ENCODE data around the gene C1orf53. TPM values are rescaled to one million over a fixed set of nuclear protein-coding genes. Genes with fewer than 3 reads are reported as not detected.
A peak's percentile ranks its signal among the peaks of the same experiment; 100 is the strongest.

The C1orf53 gene
- total RNA-seq, 4 donors from 2014 or later, result 0.83 to 10.2 (median 2.9) TPM

- WGBS, 2 donors, result 7 to 11% methylated on average over 36 to 37 of the region's 37 CpGs
- no peak overlapping the region for H3K4me3 ChIP-seq (ENCODE audit: low read depth, poor library complexity, severe bottlenecking)
- intact Hi-C loops (cut with DNase I; ENCODE audit: low total_unique reads), result loop anchor here (10.0 kb wide), 1 partner anchor 386 kb away; no protein-coding TSS in a partner anchor
- no peak for DNase-seq (ENCODE audit: low spot score in 2 of 2)
- TF ChIP-seq CTCF (IDR thresholded peaks at IDR 0.05) (no peak), POLR2A (IDR thresholded peaks at IDR 0.05) (no peak)
Measured at GRCh38 chr1:197910120-197910991, 7.9 kb downstream of the C1orf53 start.

DNA sequence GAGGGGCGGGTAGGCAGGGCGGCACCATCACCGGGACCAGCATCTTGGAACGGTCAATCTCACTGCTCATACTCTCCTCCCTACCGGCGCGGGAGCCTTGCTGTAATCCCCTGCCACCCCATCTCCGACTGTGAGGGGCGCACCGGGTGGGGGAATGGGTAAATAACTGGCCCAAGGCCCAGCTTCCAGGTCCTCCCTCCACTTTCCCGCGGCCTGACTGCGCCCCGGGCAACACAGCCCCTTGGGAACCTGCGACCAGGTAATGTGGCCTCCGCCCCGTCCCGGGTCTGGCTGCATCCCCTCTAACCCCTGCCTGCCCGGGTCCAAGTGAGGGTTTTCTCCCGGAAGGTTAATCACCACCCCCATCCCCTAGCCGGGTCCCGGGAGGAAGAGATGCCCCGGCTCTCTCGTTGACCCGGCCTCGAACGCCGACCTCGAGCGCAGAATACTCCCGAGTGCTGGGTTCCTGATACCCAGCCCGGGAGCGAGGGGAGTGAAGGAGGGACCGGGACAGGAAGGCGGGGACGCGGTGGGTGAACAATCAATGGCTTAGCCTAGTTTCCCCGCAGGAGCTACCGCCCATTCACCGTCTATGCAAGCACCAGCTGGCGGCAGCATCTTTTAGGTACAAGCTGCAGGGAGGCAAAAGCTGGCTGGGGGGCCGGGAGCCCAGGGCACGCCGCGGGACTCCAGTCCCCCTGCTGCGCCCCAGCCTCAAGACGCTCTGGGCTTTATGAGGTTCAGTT, 8.9 kb downstream of the C1orf53 start:
- intact Hi-C loops (cut with DNase I; ENCODE audit: low total_unique reads), result loop anchor here (10.0 kb wide), 1 partner anchor 386 kb away; no protein-coding TSS in a partner anchor
- peak in 1 of 2 donors; percentile 83 for DNase-seq (ENCODE audit: low spot score in 2 of 2)
- WGBS, 2 donors, result 1 to 2% methylated on average over 24 to 43 of the region's 47 CpGs
- no peak overlapping the region for H3K4me3 ChIP-seq (ENCODE audit: low read depth, poor library complexity, severe bottlenecking)
- TF ChIP-seq POLR2A (IDR thresholded peaks at IDR 0.05), result no peak
- no peak for TF ChIP-seq CTCF (IDR thresholded peaks at IDR 0.05)

GRCh38 chr1:197911857-197912696, 9.6 kb downstream of the C1orf53 start:
- TF ChIP-seq CTCF (IDR thresholded peaks at IDR 0.05) (no peak), POLR2A (IDR thresholded peaks at IDR 0.05) (no peak)
- intact Hi-C loops (cut with DNase I; ENCODE audit: low total_unique reads), result loop anchor here (10.0 kb wide), 1 partner anchor 387 kb away; no protein-coding TSS in a partner anchor
- no peak overlapping the region for H3K4me3 ChIP-seq (ENCODE audit: low read depth, poor library complexity, severe bottlenecking)
- no peak for DNase-seq (ENCODE audit: low spot score in 2 of 2)
- 2% methylated on average over 42 to 46 of the region's 46 CpGs for WGBS, 2 donors

GRCh38 chr1:197912739-197913494, 10.5 kb downstream of the C1orf53 start:
- WGBS, 2 donors, result 3 to 6% methylated on average over 30 to 32 of the region's 32 CpGs
- intact Hi-C loops (cut with DNase I; ENCODE audit: low total_unique reads), result loop anchor here (10.0 kb wide), 1 partner anchor 388 kb away; no protein-coding TSS in a partner anchor
- TF ChIP-seq POLR2A (IDR thresholded peaks at IDR 0.05), result no peak
- no peak for TF ChIP-seq CTCF (IDR thresholded peaks at IDR 0.05)
- H3K4me3 ChIP-seq (ENCODE audit: low read depth, poor library complexity, severe bottlenecking), result no peak overlapping the region
- DNase-seq (ENCODE audit: low spot score in 2 of 2), result no peak
